ENCODE measurements around the gene PGGHG.
"Not testable (repeated sequence)": the region's sequence is repeated elsewhere in the genome, so short reads cannot be mapped to it uniquely, and the experiment has no call there.

DNA sequence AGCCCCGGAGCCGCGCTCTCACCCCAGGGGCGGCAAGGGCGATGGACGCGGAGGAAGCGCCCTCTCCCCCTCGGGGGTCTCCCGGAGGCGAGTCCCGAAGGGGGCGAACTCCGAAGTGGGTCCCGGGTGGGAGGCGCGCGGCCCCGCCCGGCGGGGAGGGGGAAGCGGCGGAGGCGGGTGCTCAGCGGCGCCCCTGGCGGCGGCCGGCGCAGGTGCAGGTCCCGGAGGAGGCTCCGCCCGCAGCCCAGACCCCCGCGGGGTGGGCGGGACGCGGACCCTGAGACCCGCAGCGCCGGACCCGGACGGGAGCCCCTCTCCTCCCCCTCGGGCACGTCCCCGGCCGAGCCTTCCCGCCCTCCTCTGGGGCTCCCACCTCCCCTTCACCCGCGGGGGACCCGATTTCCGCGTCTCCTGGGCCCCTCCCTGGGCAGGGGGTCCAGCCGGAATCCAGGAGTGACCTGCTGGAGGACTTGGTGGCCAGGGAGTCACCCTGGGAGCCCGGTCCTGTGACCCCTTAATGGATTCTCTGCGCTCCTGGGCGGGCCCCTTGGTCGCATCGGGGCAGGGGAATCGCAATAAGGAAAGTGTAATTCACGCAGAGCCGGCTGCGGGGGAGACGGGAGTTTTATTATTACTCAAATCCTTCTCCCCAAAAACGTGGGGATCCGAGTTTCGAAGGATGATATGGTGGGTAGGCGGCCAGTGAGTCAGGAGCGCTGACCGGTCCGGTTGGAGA is 22.3 kb downstream of the PGGHG start:
- TF ChIP-seq, protein P1, sequence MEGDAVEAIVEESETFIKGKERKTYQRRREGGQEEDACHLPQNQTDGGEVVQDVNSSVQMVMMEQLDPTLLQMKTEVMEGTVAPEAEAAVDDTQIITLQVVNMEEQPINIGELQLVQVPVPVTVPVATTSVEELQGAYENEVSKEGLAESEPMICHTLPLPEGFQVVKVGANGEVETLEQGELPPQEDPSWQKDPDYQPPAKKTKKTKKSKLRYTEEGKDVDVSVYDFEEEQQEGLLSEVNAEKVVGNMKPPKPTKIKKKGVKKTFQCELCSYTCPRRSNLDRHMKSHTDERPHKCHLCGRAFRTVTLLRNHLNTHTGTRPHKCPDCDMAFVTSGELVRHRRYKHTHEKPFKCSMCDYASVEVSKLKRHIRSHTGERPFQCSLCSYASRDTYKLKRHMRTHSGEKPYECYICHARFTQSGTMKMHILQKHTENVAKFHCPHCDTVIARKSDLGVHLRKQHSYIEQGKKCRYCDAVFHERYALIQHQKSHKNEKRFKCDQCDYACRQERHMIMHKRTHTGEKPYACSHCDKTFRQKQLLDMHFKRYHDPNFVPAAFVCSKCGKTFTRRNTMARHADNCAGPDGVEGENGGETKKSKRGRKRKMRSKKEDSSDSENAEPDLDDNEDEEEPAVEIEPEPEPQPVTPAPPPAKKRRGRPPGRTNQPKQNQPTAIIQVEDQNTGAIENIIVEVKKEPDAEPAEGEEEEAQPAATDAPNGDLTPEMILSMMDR (IDR thresholded peaks at IDR 0.05): not testable (repeated sequence)
- not testable (repeated sequence) for TF ChIP-seq EZH2 (IDR thresholded peaks at IDR 0.05)
